Spleen (tissue), 11 donors: ENCODE data around the gene NT5DC3. TPM values are rescaled to one million over a fixed set of nuclear protein-coding genes. Genes with fewer than 3 reads are reported as not detected.

ENCODE experiments used
- DNase-seq: peaks from one replicate; pipeline ENCODE4 v3.0.0-alpha.2; 2020
- H3K27ac ChIP-seq, 8 donors: fragments of 200-600 bp; sonication (generic) in 7 of 8; 1 replicate in 4 of 8; 2 replicates in 4 of 8; pipeline versions ENCODE4 v1.5.0 to v1.8.0; 2016 to 2021; ENCODE audit warnings: inconsistent platforms in 4 of 8, mild to moderate bottlenecking in 4 of 8, moderate library complexity in 1 of 8
- H3K27me3 ChIP-seq, 7 donors: fragments of 200-600 bp; sonication (generic) in 6 of 7; replicated peaks in 1 of 7; 1 replicate in 4 of 7; 2 replicates in 3 of 7; pipeline versions ENCODE4 v1.5.0 to v1.8.0; 2016 to 2021; ENCODE audit warnings: inconsistent platforms in 3 of 7, mild to moderate bottlenecking in 1 of 7
- H3K36me3 ChIP-seq, 6 donors: fragments of 200-600 bp; sonication (generic) in 5 of 6; 1 replicate in 4 of 6; 2 replicates in 2 of 6; pipeline versions ENCODE4 v1.5.0 to v1.8.0; 2016 to 2021; ENCODE audit warnings: inconsistent platforms in 2 of 6
- H3K4me1 ChIP-seq, 6 donors: fragments of 200-600 bp; sonication (generic) in 5 of 6; 1 replicate in 3 of 6; 2 replicates in 3 of 6; pipeline versions ENCODE4 v1.5.0 to v1.8.0; 2016 to 2021; ENCODE audit warnings: inconsistent platforms in 3 of 6
- H3K4me3 ChIP-seq, 8 donors: fragments of 200-600 bp; sonication (generic) in 7 of 8; 1 replicate in 4 of 8; 2 replicates in 4 of 8; pipeline versions ENCODE4 v1.5.0 to v1.8.0; 2016 to 2021; ENCODE audit warnings: inconsistent platforms in 4 of 8, mild to moderate bottlenecking in 4 of 8, moderate library complexity in 2 of 8
- H3K9me3 ChIP-seq, 8 donors: fragments of 200-600 bp; sonication (generic) in 7 of 8; 1 replicate in 4 of 8; 2 replicates in 4 of 8; pipeline versions ENCODE4 v1.5.0 to v1.8.0; 2016 to 2021; ENCODE audit warnings: inconsistent platforms in 4 of 8
- POLR2A ChIP-seq, 3 donors: fragments of 450-650 bp; IDR thresholded peaks; one replicate each; pipeline ENCODE4 v1.5.1; 2017; ENCODE audit warnings: antibody characterized with exemption in 3 of 3, mild to moderate bottlenecking in 1 of 3
- POLR2AphosphoS5 ChIP-seq, 3 donors: sonication (generic); formaldehyde crosslinking; IDR thresholded peaks; one replicate each; pipeline ENCODE4 v1.5.1; 2017; ENCODE audit warnings: antibody characterized with exemption in 3 of 3
- WGBS, 5 donors: extraction: QIAGEN DNeasy Blood & Tissue Kit in 3 of 5; methylation state at CpG; one replicate each; pipeline versions ENCODE4 v1.1.5 to v1.1.7; 2013 to 2018; 5-methylcytosine and 5-hydroxymethylcytosine counted together
- intact Hi-C: fragments of 100-400 bp; cut with DNase I; formaldehyde crosslinking; loops from one replicate; pipeline ENCODE4 v1.15.0; 2023; ENCODE audit warnings: low total_unique reads
- polyA plus RNA-seq, 3 donors: library from polyadenylated mRNA; stranded (reverse); fragments of 200-250 nt; gene quantifications; one replicate each; pipeline ENCODE4 v1.2.1, GENCODE V29; 2013
- total RNA-seq, 7 donors: library from RNA; depleted of rRNA in 3 of 7; stranded (reverse); fragments of >200 nt in 3 of 7; fragmentation: NEBNext Ultra II Directional in 4 of 7; extraction: Animal tissue kit (Norgen Biotek cat#: 25700) in 4 of 7; gene quantifications; one replicate each; pipeline versions ENCODE4 v1.1.0 to v1.2.1, GENCODE V29; 2016 to 2021
- TF ChIP-seq, protein P1 (sequence below), 11 experiments: fragments of 200-600 bp in 7 of 11; fragments of 450-650 bp in 4 of 11; sonication (generic) in 4 of 11; IDR thresholded peaks in 8 of 11; conservative IDR thresholded peaks in 3 of 11; 1 replicate in 7 of 11; 2 replicates in 4 of 11; pipeline versions ENCODE4 v1.4.0 to v1.8.0; 2016 to 2021; ENCODE audit warnings: antibody characterized with exemption in 11 of 11, inconsistent platforms in 4 of 11, mild to moderate bottlenecking in 1 of 11
- donor health status: healthy with polysubstance abuse.
- donor health status: DM: no; HTN: no; CAD: no; lungs with moderate emphysema.
- donor health status: DM: no; HTN: no; CAD: no.
- donor health status: Bipolar disorder and iron deficiency.
- donor health status: healthy.
- donor health status: DM: no; HTN: no; CAD: no.
- donor health status: DM: yes; HTN: yes; CAD: no.

Gene NT5DC3
- total and polyA plus RNA-seq, 10 donors: 0.56 to 8.0 (median 3.1) TPM

DNA sequence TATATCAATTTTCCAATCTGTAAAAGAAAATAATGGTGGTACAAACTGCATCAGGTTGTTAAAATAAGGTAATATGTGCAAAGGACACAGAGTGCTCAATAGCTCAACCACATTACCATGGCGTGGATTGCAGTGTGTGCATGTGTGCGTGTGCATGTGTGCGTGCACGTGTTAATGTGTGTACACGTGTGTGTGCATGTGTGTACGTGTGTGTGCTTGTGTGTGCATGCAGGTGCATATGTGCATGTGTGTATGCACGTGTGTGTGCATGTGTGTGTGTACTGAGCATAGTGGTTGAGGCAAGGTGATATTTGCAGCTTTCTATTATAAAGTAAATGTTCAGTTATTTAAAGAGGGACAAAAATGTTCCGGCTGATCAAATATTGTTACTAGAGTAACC is 115.6 kb downstream of the NT5DC3 start:
- Histone ChIP-seq H3K27ac (no peak overlapping the region), H3K4me1 (no peaks in the 10 kb centered on the region), H3K36me3 (peaks cover 0 to 56% (median under 1%) of the 10 kb centered on the region in 6 donors), H3K9me3 (peaks cover 0 to under 1% (median 0%) of the 10 kb centered on the region in 8 donors), H3K4me3 (no peak overlapping the region), H3K27me3 (no peaks in the 10 kb centered on the region)
- DNase-seq: no peak
- TF ChIP-seq, protein P1, sequence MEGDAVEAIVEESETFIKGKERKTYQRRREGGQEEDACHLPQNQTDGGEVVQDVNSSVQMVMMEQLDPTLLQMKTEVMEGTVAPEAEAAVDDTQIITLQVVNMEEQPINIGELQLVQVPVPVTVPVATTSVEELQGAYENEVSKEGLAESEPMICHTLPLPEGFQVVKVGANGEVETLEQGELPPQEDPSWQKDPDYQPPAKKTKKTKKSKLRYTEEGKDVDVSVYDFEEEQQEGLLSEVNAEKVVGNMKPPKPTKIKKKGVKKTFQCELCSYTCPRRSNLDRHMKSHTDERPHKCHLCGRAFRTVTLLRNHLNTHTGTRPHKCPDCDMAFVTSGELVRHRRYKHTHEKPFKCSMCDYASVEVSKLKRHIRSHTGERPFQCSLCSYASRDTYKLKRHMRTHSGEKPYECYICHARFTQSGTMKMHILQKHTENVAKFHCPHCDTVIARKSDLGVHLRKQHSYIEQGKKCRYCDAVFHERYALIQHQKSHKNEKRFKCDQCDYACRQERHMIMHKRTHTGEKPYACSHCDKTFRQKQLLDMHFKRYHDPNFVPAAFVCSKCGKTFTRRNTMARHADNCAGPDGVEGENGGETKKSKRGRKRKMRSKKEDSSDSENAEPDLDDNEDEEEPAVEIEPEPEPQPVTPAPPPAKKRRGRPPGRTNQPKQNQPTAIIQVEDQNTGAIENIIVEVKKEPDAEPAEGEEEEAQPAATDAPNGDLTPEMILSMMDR (IDR thresholded peaks at IDR 0.05 in 8 of 11, conservative IDR thresholded peaks at IDR 0.05 in 3 of 11): no peak
- no peak for TF ChIP-seq POLR2A (IDR thresholded peaks at IDR 0.05)
- TF ChIP-seq POLR2AphosphoS5 (IDR thresholded peaks at IDR 0.05): peak in 1 of 3 donors; percentile 43
- WGBS, 5 donors: 90 to 94% (median 93%) methylated on average over 8 of the region's 8 CpGs
- intact Hi-C loops: no loop called here

Other genes starting within 250 kb of the NT5DC3 start
- gene HSP90B1, start 89.2 kb upstream of the NT5DC3 start, total RNA-seq: 100 to 1,000 TPM; 331 to 895 (median 569) TPM
- gene HSP90B1, start 89.2 kb upstream of the NT5DC3 start, polyA plus RNA-seq: 100 to 1,000 TPM; 230 to 327 (median 283) TPM
- 10 to 100 TPM; 21.3 to 38.2 (median 25.2) TPM for gene TDG, start 124.6 kb upstream of the NT5DC3 start, total RNA-seq
- 10 to 100 TPM; 11.0 to 15.4 (median 11.8) TPM for gene TDG, start 124.6 kb upstream of the NT5DC3 start, polyA plus RNA-seq
- gene GLT8D2, start 209.0 kb upstream of the NT5DC3 start, total RNA-seq: under 1 TPM in 4 of 7 donors, not detected in 3; 0.20 to 0.79 (median 0.50) TPM
- gene GLT8D2, start 209.0 kb upstream of the NT5DC3 start, polyA plus RNA-seq: 1 to 10 TPM in 2 of 3 donors, under 1 TPM in 1; 0.67 to 1.2 (median 1.1) TPM
- 10 to 100 TPM; 14.1 to 18.6 (median 17.9) TPM for gene HCFC2, start 223.3 kb upstream of the NT5DC3 start, total RNA-seq
- 1 to 10 TPM; 4.3 to 7.5 (median 5.9) TPM for gene HCFC2, start 223.3 kb upstream of the NT5DC3 start, polyA plus RNA-seq